ENCODE data around the gene PLK1. TPM values are rescaled to one million over a fixed set of nuclear protein-coding genes. Genes with fewer than 3 reads are reported as not detected.
"Not testable (repeated sequence)": the region's sequence is repeated elsewhere in the genome, so short reads cannot be mapped to it uniquely, and the experiment has no call there.

Gene PLK1
- polyA plus RNA-seq, 1 donor from 2014 or later: 0.21 TPM

DNA sequence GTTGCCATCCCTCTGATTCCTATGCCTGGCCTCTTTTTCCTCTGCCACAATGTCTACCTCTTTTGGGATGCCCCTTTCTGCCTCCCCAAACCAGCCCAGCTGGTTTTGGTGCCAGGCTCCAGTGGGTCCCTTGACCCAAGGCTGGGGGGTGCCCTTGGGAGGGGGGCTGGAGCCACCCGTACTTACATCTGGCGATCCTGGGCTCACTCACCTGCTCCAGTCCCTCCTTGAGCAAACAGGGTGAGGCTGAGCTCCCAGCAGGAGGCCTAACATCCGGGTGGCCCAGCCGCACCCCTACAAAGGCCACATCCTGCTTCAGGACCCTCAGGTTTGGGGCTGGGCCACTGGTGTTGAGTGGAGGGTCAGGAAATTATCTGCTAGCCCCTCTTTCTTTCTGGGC, 33.1 kb downstream of the PLK1 start:
- Histone ChIP-seq H3K9ac (ENCODE audit: low read length) (no peak overlapping the region), H2AFZ (ENCODE audit: low read depth, low read length) (no peak overlapping the region), H3K4me3 (ENCODE audit: low read length) (no peak overlapping the region), H3K27me3 (ENCODE audit: insufficient read depth, low read depth, low read length) (peaks cover 29% of the 10 kb centered on the region), H3K27ac (ENCODE audit: low read length) (no peak overlapping the region), H3F3A (ENCODE audit: insufficient read depth, low read length, poor library complexity, severe bottlenecking) (no peaks in the 10 kb centered on the region), H3K36me3 (ENCODE audit: insufficient read depth, low read length) (no peaks in the 10 kb centered on the region), H3K79me2 (replicated peaks; ENCODE audit: insufficient read depth, low read length) (no peaks in the 10 kb centered on the region), H3K4me2 (ENCODE audit: low read length) (no peak overlapping the region), H3K9me2 (ENCODE audit: insufficient read depth, low read length) (no peaks in the 10 kb centered on the region), H3K9me3 (ENCODE audit: low read length) (no peaks in the 10 kb centered on the region), H4K20me1 (ENCODE audit: insufficient read depth) (no peaks in the 10 kb centered on the region)
- TF ChIP-seq EZH2 (IDR thresholded peaks at IDR 0.05; ENCODE audit: borderline replicate concordance, insufficient read depth, low read length, poor library complexity, severe bottlenecking): no peak

- Histone ChIP-seq H3F3A (ENCODE audit: insufficient read depth, low read length, poor library complexity, severe bottlenecking) (no peaks in the 10 kb centered on the region), H3K27me3 (ENCODE audit: insufficient read depth, low read depth, low read length) (peaks cover 29% of the 10 kb centered on the region), H3K9me2 (ENCODE audit: insufficient read depth, low read length) (no peaks in the 10 kb centered on the region), H3K9me3 (ENCODE audit: low read length) (no peaks in the 10 kb centered on the region), H2AFZ (ENCODE audit: low read depth, low read length) (no peak within 1 kb of the TSS), H3K36me3 (ENCODE audit: insufficient read depth, low read length) (no peaks in the 10 kb centered on the region), H3K9ac (ENCODE audit: low read length) (no peak within 1 kb of the TSS), H3K27ac (ENCODE audit: low read length) (no peak within 1 kb of the TSS), H3K4me2 (ENCODE audit: low read length) (no peak within 1 kb of the TSS), H3K4me3 (ENCODE audit: low read length) (no peak within 1 kb of the TSS), H4K20me1 (ENCODE audit: insufficient read depth) (no peaks in the 10 kb centered on the region), H3K79me2 (replicated peaks; ENCODE audit: insufficient read depth, low read length) (no peaks in the 10 kb centered on the region)
- TF ChIP-seq MXI1 (conservative IDR thresholded peaks at IDR 0.05; ENCODE audit: poor library complexity, severe bottlenecking) (no peak), EP300 (conservative IDR thresholded peaks at IDR 0.05; ENCODE audit: poor library complexity, severe bottlenecking) (no peak), TAF1 (IDR thresholded peaks at IDR 0.05; ENCODE audit: low read depth) (no peak), CTCF (IDR thresholded peaks at IDR 0.05; ENCODE audit: poor library complexity, severe bottlenecking) (no peak), SMC3 (conservative IDR thresholded peaks at IDR 0.05; ENCODE audit: poor library complexity) (no peak), REST (IDR thresholded peaks at IDR 0.05; ENCODE audit: borderline replicate concordance) (no peak), RAD21 (conservative IDR thresholded peaks at IDR 0.05) (no peak), EZH2 (IDR thresholded peaks at IDR 0.05; ENCODE audit: borderline replicate concordance, insufficient read depth, low read length, poor library complexity, severe bottlenecking) (no peak), POLR2AphosphoS5 (IDR thresholded peaks at IDR 0.05) (no peak)
Observed at GRCh38 chr16:23712976-23713375, 34.3 kb downstream of the PLK1 start, which contains the start of gene ERN2. Gene ERN2 (minus strand): TSS chr16:23713222. CDS start chr16:23713187, 35 bp downstream.

DNA sequence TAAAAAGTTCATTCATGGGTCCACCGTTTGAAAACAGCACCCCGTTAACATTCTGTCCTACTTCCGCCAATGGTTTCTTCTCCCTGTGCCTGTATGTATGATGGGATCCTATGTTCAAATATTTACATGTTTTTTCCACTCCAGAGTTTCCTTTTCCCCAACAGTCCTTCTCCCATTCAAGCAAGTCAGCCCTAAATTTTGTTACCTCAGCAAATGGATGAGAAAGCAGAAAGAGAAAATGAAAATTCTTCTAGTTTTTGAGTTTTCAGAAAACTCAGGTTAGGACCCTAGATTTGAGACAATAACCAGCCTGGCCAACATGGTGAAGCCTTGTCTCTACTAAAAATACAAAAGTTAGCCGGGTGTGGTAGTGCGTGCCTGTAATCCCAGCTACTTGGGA, 37.8 kb downstream of the PLK1 start:
- no peak overlapping the region for H3K27ac ChIP-seq (ENCODE audit: low read length)
- H3K4me3 ChIP-seq (ENCODE audit: low read length): no peak overlapping the region
- no peaks in the 10 kb centered on the region for H3F3A ChIP-seq (ENCODE audit: insufficient read depth, low read length, poor library complexity, severe bottlenecking)
- H3K36me3 ChIP-seq (ENCODE audit: insufficient read depth, low read length): no peaks in the 10 kb centered on the region
- TF ChIP-seq CTCF (IDR thresholded peaks at IDR 0.05; ENCODE audit: poor library complexity, severe bottlenecking) (no peak), POLR2AphosphoS5 (IDR thresholded peaks at IDR 0.05) (no peak), EP300 (conservative IDR thresholded peaks at IDR 0.05; ENCODE audit: poor library complexity, severe bottlenecking) (no peak), SMC3 (conservative IDR thresholded peaks at IDR 0.05; ENCODE audit: poor library complexity) (no peak)
- no peak overlapping the region for H3K4me2 ChIP-seq (ENCODE audit: low read length)
- no peaks in the 10 kb centered on the region for H3K79me2 ChIP-seq (replicated peaks; ENCODE audit: insufficient read depth, low read length)
- H3K9me3 ChIP-seq (ENCODE audit: low read length): no peaks in the 10 kb centered on the region
- no peaks in the 10 kb centered on the region for H3K9me2 ChIP-seq (ENCODE audit: insufficient read depth, low read length)
- peaks cover 29% of the 10 kb centered on the region for H3K27me3 ChIP-seq (ENCODE audit: insufficient read depth, low read depth, low read length)
- no peaks in the 10 kb centered on the region for H4K20me1 ChIP-seq (ENCODE audit: insufficient read depth)
- H2AFZ ChIP-seq (ENCODE audit: low read depth, low read length): no peak overlapping the region
- H3K9ac ChIP-seq (ENCODE audit: low read length): no peak overlapping the region

DNA sequence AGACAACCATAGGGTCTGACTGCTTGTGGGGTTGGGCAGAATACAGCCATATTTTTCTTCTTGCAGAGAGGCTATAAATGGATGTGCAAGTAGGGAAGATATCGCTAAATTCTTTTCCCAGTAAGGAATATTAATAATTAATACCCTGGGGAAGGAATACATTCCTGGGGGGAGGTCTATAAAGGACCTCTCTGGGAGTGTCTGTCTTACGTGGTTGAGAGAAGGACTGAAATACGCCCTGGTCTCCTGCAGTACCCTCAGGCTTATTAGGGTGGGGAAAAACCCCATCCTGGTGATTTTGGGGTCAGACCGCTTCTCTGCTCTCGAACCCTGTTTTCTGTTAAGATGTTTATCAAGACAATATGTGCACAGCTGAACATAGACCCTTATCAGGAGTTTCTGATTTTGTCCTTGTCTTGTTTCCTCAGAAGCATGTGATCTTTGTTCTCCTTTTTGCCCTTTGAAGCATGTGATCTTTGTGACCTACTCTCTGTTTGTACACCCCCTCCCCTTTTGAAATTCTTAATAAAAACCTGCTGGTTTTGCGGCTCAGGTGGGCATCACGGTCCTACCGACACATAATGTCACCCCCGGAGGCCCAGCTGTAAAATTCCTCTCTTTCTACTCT, 44.0 kb downstream of the PLK1 start:
- not testable (repeated sequence) for H3K4me3 ChIP-seq (ENCODE audit: low read length); H3F3A ChIP-seq (ENCODE audit: insufficient read depth, low read length, poor library complexity, severe bottlenecking); H2AFZ ChIP-seq (ENCODE audit: low read depth, low read length); H3K27me3 ChIP-seq (ENCODE audit: insufficient read depth, low read depth, low read length); H3K36me3 ChIP-seq (ENCODE audit: insufficient read depth, low read length); H3K9me2 ChIP-seq (ENCODE audit: insufficient read depth, low read length); H3K9me3 ChIP-seq (ENCODE audit: low read length); H3K9ac ChIP-seq (ENCODE audit: low read length); H3K4me2 ChIP-seq (ENCODE audit: low read length); H4K20me1 ChIP-seq (ENCODE audit: insufficient read depth); H3K27ac ChIP-seq (ENCODE audit: low read length); H3K79me2 ChIP-seq (replicated peaks; ENCODE audit: insufficient read depth, low read length)

Data from neural cell (in vitro differentiated cells).